RWPE2 (cell line): ENCODE results near the gene ATE1.

Source experiments
- ATAC-seq: fragments of 200-7000 bp; cut with Tn5 transposase; 3 replicates; pipeline ENCODE4 v1.9.1; 2021; ENCODE audit warnings: low read depth
- DNase-seq: peaks from one replicate; pipeline ENCODE4 v3.0.0-alpha.2; 2020; ENCODE audit warnings: low spot score
- H3K27ac ChIP-seq: fragments of 450-650 bp; 2 replicates; pipeline ENCODE4 v1.5.1; 2017; ENCODE audit warnings: mild to moderate bottlenecking; ENCODE audit not compliant: poor library complexity, severe bottlenecking
- H3K27me3 ChIP-seq: fragments of 250-450 bp; sonication (Bioruptor Pico); 2 replicates; pipeline ENCODE4 v1.5.1; 2021; ENCODE audit warnings: mild to moderate bottlenecking, moderate library complexity; ENCODE audit not compliant: insufficient read depth, poor library complexity, severe bottlenecking
- H3K36me3 ChIP-seq: fragments of 250-450 bp; sonication (Bioruptor Pico); 2 replicates; pipeline ENCODE4 v1.5.1; 2020; ENCODE audit warnings: low read depth, mild to moderate bottlenecking, moderate library complexity
- H3K4me1 ChIP-seq: fragments of 250-450 bp; sonication (Bioruptor Pico); 2 replicates; pipeline ENCODE4 v1.5.1; 2021; ENCODE audit warnings: mild to moderate bottlenecking, moderate library complexity; ENCODE audit not compliant: insufficient read depth, poor library complexity, severe bottlenecking
- H3K4me3 ChIP-seq: fragments of 250-450 bp; sonication (Bioruptor Pico); 2 replicates; pipeline ENCODE4 v1.5.1; 2021; ENCODE audit warnings: mild to moderate bottlenecking, moderate library complexity; ENCODE audit not compliant: severe bottlenecking
- H3K9me3 ChIP-seq: fragments of 250-450 bp; sonication (Bioruptor Pico); 2 replicates; pipeline ENCODE4 v1.5.1; 2021; ENCODE audit warnings: mild to moderate bottlenecking, moderate library complexity; ENCODE audit not compliant: severe bottlenecking
- CTCF ChIP-seq: fragments of 450-650 bp; IDR thresholded peaks from one replicate; pipeline ENCODE4 v1.5.1; 2017; ENCODE audit warnings: mild to moderate bottlenecking, moderate library complexity; ENCODE audit not compliant: poor library complexity, severe bottlenecking

The ATE1 gene

GRCh38 chr10:121889212-121889611 lies 38.6 kb downstream of the ATE1 start:
- TF ChIP-seq CTCF, result no peak
- no peak for ATAC-seq
- DNase-seq, result no peak
- Histone ChIP-seq H3K4me3 (no peak overlapping the region), H3K27me3 (no peaks in the 10 kb centered on the region), H3K4me1 (no peaks in the 10 kb centered on the region), H3K36me3 (peaks cover 24% of the 10 kb centered on the region), H3K9me3 (no peaks in the 10 kb centered on the region), H3K27ac (no peak overlapping the region)

- ATAC-seq, result peak; percentile 80
- peak; percentile 84 for TF ChIP-seq CTCF
- H3K27ac ChIP-seq, result no peak overlapping the region
These were observed 40.7 kb downstream of the ATE1 start for GRCh38 chr10:121886997-121887622.

GRCh38 chr10:121886181-121886580 lies 41.6 kb downstream of the ATE1 start:
- H3K36me3 ChIP-seq, result peaks cover 18% of the 10 kb centered on the region
- H3K4me3 ChIP-seq, result no peak overlapping the region
- H3K27me3 ChIP-seq, result no peaks in the 10 kb centered on the region
- TF ChIP-seq CTCF, result no peak
- H3K4me1 ChIP-seq, result no peaks in the 10 kb centered on the region
- DNase-seq, result no peak
- no peaks in the 10 kb centered on the region for H3K9me3 ChIP-seq
- ATAC-seq, result no peak
- no peak overlapping the region for H3K27ac ChIP-seq

More at GRCh38 chr10:121886997-121887622, 40.7 kb downstream of the ATE1 start:
- H3K27me3 ChIP-seq, result no peaks in the 10 kb centered on the region
- no peak for DNase-seq
- H3K9me3 ChIP-seq, result no peaks in the 10 kb centered on the region
- H3K4me3 ChIP-seq, result no peak overlapping the region
- no peaks in the 10 kb centered on the region for H3K4me1 ChIP-seq
- H3K36me3 ChIP-seq, result peaks cover 17% of the 10 kb centered on the region

GRCh38 chr10:121880895-121881294 lies 46.9 kb downstream of the ATE1 start:
- DNase-seq (no peak), ATAC-seq (no peak)
- Histone ChIP-seq H3K4me1 (no peaks in the 10 kb centered on the region), H3K27me3 (no peaks in the 10 kb centered on the region), H3K9me3 (no peaks in the 10 kb centered on the region), H3K27ac (no peak overlapping the region), H3K36me3 (peaks cover 9% of the 10 kb centered on the region), H3K4me3 (no peak overlapping the region)
- no peak for TF ChIP-seq CTCF

GRCh38 chr10:121879476-121879875 lies 48.4 kb downstream of the ATE1 start:
- Histone ChIP-seq H3K9me3 (no peaks in the 10 kb centered on the region), H3K36me3 (peaks cover 9% of the 10 kb centered on the region), H3K4me3 (no peak overlapping the region), H3K27ac (no peak overlapping the region), H3K4me1 (no peaks in the 10 kb centered on the region), H3K27me3 (no peaks in the 10 kb centered on the region)
- TF ChIP-seq CTCF, result no peak
- ATAC-seq, result no peak
- no peak for DNase-seq
